ENCODE data around the gene SMYD5.

The SMYD5 gene

GRCh38 chr2:73208258-73208657 is 5.8 kb upstream of the SMYD5 start:
- DNase-seq: no peak

DNA sequence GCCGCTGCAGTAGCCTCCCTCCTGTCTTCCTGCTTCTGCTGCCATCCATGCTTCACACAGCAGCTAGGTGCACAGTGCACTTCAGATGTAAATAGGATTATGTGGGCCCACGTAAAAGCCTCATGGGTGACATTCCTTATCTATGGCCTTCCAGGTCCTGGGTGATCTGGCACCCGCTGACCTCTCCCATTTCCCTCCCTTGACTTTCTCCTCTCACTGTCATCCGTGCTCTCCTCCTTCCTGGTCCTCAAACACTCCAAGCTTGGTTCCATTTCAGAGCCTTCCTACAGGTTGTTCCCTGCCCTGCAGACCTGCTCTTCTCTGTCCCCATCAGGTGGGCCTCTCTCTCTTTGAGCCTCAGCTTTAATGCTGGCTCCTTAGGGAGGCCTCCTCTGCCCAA is 4.0 kb upstream of the SMYD5 start:
- no peak for DNase-seq

DNA sequence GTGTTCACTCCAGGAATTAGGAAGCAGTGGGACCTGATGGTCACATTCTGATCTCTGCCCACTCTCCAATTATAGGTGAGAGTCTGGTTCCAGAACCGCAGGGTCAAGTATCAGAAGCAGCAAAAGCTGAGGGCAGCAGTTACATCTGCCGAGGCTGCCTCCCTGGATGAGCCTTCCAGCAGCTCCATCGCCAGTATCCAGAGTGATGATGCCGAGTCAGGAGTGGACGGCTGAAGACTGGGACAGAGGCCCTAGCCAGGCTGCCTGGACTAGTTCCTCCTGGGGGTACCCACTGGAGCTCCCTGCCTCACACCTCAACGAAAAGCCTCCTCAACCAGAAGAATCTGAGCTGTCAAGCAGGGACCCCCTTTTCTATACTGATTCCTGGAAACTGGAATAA is 3.3 kb upstream of the SMYD5 start:
- no peak for DNase-seq

DNA sequence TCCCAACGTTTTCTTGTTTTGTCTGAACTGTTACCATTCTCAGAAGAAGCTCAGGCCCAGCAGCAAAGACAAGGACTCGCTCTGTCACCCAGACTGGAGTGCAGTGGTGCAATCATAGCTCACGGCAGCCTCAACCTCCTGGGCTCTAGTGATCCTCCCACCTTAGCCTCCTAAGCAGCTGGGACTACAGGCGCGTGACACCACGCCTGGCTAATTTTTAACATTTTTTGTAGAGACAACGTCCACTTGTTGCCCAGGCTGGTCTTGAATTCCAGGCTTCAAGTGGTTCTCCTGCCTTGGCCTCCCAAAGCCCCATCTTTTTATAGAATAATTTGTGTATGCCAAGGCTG is 2.0 kb upstream of the SMYD5 start:
- no peak for DNase-seq

DNA sequence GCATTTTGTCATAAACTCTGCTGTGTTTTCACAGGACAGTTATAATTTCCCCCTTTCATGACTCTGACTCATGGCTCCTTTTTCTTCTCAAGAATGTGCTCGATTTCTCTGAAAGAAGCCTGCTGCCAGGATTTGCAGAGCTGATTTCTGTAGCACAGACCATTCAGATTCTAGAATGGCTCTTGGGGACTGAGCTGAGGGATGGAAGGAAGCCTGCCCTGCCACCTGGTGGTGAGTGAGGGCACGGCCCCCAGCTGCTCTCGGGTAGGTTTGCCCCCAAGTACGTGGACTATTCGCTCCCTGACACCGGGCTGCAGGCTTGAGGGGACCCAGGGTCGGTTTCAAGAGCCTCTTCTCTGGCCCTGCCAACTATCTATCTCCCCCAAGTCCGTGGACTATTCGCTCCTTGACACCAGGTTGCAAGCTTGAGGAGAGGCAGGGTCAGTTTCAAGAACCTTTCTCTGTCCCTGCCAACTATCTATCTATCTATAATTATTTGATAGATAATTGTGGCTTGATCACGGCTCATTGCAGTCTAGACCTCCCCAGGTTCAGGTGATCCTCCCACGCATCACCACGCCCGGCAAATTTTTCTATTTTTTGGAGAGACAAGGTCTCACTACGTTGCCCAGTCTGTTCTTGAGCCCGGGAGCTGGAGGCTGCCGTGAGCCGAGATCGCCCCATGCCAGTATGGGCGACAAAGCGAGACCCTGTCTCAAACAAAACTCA is 1.4 kb upstream of the SMYD5 start:
- peak; percentile 63 for DNase-seq

DNA sequence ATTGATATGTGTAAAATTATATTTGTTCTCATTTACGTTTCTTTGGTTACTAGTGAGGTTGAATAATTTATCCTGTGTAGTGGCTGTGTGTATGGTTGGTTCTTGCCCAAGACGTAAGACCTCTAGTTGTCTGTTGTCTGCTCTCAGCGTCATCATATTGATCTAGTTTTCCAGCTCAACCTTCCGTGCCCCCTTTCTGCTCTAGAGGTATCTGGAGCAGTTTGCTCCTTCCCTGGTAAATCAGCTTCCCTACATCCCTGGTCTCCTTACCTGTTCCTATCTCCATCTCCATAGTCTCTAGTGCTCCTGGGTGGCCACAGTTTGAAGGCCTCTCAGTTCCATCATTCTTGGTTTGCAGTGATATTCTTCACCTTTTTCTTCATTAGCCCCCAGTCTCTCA is 1.2 kb downstream of the SMYD5 start:
- no peak for DNase-seq

GRCh38 chr2:73217160-73217559 is 3.1 kb downstream of the SMYD5 start:
- DNase-seq: no peak

GRCh38 chr2:73217826-73218225 is 3.8 kb downstream of the SMYD5 start:
- no peak for DNase-seq

DNA sequence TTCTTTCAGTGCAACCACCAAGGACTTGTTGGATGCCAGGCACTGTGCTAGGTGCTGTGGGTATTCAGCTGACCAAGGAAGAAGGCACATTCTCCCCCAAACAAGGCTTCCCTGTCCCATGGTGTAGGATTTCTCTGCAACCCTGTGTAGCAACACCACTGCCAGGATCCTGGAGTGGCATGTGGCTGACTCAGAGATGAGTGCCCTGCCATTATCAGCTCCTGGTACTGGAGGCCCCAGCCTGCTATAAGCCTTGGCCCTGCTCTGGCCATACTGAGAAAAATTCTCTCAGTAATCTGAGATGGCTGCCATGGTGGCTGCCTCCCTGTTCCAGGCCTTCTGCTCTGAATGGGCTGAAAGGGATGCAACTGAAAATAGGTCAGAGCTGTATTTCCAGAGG is 4.3 kb downstream of the SMYD5 start:
- DNase-seq: no peak

DNA sequence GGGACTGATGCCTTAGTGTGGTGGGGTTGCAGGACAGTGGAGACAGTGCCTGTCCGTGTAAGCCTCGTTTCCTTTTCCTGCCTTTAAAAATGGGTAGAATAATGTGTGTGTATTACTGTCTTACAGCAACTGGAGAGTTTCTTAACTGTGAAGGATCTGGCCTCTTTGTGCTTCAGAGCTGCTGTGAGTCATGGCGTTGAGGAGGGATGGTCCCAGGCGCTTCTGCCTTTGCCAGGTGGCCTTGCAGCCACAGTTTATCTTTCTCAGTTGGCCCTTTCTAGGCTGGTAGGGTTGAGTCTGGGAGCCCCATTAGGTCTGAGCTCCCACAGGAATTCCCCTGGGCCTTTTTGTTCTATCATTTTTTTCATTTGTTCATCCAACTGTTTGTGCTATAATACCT is 9.8 kb downstream of the SMYD5 start:
- DNase-seq: no peak

GRCh38 chr2:73225513-73226360 is 11.7 kb downstream of the SMYD5 start:
- no peak for DNase-seq

DNA sequence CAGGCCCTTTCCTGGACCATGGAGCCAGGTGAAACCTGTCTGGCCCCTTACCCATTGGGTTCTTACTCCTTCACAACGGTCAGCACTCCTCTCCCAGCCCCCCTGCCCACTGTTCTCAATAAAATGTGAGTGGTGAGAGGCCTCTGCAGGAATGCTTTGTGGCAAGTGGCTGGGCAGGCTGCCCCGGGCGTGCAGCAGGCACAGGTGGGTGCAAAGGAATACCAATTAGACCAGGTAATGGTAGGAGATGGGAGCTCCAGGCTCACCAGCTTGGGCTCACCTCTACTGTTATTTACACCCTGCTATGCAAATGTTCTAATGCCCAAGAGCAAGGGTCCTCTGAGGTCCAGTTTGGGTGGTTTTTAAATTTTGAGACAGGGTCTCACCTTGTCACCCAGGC is 13.0 kb downstream of the SMYD5 start:
- DNase-seq: no peak

DNA sequence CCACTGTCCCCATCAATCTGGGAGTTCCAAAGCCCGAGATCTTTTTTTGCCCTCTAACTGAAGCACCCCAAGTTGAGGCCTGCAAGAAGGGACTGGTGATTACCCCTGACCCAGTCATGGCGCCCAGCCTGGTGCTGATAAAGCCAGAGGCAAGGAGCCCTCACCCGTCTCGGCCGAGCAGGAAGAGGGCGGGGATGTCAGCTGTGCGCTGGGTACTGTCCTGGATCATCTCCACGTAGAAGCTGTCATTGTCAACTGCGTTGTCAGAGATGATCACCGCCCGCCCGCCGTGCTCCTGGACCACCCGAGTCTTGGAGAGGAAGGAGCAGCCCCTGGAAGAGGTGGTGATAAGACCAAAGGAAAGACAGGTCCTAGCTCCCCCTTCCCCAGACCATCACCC is 14.6 kb downstream of the SMYD5 start:
- no peak for DNase-seq

GRCh38 chr2:73232403-73233153 is 18.5 kb downstream of the SMYD5 start:
- DNase-seq: no peak

DNA sequence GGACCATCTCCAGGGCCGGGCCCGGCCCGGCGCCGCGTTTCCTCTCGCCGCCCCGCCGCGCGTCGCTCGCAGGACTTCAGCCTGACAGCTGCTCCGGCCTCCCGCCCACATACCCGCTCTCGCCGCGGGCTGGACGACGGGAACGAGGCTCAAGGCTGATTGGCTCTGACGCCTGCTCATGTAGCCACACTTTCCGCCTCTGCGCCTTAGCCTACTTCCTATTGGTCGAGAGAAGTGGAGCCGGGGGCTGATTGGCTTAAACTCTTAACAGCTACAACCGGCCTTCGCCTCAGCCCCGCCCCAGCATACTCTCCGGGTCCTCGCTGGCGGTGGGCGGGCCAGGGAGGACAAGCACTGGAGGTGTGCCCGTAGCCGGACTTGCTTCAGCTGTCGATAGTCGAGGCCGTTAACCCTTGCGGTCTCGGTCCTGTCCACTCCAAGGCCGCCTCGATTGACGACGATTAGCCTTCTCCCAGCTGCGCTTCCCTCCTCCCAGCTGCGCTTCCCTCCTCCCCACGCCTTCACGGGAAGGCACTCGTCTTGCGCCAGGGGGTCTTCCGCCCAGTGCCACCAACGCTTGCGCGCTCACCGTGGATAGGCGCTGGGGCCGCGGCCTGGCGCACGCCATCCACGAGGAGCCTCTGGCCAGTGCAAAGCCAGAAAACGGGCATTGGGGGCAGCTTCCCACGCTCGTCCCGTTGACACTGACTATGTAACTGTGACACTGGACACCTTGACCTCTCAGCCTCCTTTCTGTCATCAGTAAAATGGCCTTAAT is 19.3 kb downstream of the SMYD5 start, which contains the start of gene PRADC1:
PRADC1 (minus strand) TSS at position 86 of the 778 bp plus-strand sequence; CDS start at position 7, 79 bp downstream.
- DNase-seq: peak; percentile 88

DNA sequence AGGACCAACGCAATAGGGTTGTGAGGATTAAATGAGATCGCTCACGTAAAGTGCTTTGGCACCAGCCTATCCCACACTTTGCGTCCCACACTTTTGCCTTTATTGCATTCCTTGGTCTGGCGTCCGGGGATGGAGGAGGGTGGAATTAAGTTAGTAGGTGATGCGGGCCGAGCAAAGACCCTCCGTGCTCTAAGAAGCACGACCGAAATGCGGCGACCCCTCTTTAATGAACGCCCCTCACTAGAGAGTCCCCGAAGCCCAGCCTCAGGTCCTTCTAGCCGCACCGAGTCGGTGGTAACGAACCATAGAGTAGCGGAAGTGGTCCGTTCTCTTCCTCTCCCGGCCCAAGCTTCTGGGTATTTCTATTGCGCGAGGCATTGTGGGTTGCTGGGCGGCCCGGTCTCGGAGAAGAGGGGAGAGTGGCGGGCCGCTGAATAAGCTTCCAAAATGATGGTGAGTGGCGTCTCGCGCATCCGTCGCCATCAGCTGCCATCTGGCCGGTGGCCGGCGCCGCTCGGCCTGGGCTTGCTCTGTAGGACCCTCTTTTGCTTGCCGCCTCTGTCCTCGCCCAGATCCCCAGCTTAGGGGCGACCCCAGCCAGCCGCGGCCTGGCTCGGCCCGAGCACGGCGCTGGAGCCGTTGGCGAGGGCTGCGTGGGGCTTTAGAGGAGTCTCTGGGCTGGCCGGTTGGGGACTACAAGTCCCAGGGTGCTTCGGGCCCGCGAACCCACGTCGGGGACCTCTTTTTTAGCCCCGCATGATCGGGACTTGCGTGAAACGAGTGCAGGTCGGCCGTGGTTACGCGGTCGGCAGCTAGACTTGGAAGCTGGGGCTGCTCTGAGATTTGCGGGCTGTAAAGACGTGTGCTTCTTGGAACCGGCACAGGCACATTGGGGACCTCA is 20.1 kb downstream of the SMYD5 start, which contains the start of gene CCT7:
CCT7 (plus strand) TSS at position 377 of the 901 bp plus-strand sequence; CDS start at position 448, 71 bp downstream.
- DNase-seq: peak; percentile 78

DNA sequence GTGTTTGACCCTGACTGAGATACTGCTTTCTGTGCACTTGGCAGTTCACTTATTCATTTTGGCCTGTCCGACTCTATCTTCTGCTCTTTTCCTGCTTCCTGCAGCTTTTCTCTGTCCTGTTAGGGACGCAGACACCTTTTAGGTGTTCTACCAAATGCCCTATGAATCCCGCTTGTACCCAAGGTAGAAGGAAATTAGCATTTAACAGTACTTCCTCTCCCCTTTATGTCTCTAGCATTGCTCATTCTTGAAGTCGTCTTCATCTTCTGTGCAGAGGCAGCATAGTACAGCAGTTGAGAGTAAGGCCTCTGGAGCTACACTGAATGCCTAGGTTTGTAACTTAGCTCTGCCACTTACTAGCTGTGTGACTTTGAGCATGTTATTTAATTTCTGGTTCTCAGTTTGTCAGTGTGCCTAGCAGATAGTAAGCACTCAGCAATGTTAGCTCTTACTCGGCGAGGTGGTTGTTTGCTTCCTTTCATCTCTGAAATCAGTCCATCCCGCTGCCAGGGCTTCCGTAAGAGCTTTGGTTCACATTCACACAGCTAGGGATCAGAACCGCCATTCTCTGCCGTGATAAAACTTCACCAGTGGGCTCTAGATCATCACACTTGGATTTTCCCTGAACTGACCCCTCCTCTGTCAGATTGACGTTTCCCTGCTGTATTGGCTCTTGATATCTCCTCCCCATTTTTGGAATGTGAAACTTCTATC is 21.4 kb downstream of the SMYD5 start:
- DNase-seq: no peak

DNA sequence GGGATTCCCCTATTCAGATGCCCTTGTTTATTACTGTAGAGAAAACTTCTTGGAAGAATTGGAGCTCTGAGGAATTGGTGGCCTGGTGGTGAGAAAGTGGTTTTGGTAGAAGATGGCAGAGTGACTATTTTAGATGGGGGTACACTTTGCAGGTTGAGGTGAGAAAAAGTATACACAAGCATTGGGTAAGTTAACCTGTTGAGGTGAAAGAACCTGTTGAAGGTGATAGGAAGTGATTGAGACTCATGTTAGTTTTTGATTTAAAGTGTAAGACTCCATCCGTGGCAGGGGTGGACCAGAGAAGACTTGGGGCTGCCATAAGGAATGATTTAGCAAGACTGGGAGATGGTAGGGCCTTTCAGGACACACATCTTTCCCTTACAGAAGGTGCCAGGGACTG is 23.1 kb downstream of the SMYD5 start:
- no peak for DNase-seq

DNA sequence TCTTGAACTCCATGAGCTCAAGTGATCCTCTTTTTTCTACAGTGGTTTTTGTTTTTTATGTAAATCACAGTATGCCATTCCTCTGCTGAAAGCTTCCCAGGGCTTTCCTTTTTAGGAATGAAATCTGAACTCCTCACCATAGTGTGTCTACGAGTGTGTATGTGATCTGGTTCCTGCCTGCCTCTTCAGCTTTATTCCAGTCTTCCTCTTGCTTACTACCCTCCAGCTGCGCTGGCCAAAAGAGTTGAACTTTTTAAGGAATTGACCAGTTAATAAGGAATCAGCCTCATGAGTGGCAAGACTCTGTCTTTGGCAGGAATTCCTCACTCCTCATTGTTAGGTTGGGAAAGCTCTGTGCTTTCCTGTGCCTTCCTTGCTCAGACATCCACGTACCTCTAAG is 24.1 kb downstream of the SMYD5 start:
- no peak for DNase-seq

DNA sequence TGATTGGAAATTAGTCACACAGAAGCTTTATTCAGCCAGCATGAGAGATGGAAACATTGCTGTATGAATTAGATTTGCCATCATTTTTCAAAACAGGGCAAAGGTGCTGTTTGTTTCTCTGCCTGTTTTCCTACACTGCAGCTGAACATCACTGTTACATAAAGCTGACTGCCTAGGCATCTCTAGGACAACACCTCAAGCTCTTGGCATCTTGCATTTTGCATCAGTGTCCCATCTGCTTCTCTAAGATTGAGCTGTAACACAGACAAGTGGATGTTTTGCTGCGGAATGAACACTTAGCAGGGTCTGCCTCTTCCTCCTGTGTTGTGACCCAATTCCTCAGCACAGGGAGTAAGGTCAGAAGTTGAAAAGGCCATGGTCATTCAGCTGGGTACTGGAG is 24.9 kb downstream of the SMYD5 start:
- no peak for DNase-seq

- no peak for DNase-seq
Observed at GRCh38 chr2:73239776-73240175, 25.7 kb downstream of the SMYD5 start.
